Measurements from ENCODE around the gene LSM10. TPM values are rescaled to one million over a fixed set of nuclear protein-coding genes. Genes with fewer than 3 reads are reported as not detected.

Gene LSM10
- total RNA-seq, 2 donors from 2014 or later: 55.3 to 59.9 TPM

DNA sequence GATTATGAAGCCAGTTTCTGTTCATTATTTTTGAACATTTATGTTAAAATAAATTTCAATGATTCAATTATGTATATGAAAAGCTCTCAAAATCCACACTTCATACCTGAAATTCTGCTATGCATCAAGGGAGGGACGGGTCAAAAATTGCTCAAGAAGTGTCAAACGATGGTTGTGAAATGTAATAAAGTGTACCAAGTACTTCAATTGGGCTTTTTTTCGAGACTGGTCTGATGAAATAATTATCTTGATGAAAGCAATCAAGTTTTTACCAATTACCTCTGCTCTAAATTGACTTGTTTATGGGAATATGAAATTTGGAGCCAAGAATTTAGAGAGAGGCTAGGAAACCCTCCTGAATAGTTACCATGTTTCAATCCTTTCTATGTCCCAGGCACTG, 44.6 kb upstream of the LSM10 start:
- peaks cover 9% of the 10 kb centered on the region for H3K36me3 ChIP-seq
- H3K27me3 ChIP-seq: no peaks in the 10 kb centered on the region
- H3K9me3 ChIP-seq: no peaks in the 10 kb centered on the region
- TF ChIP-seq, protein P1, sequence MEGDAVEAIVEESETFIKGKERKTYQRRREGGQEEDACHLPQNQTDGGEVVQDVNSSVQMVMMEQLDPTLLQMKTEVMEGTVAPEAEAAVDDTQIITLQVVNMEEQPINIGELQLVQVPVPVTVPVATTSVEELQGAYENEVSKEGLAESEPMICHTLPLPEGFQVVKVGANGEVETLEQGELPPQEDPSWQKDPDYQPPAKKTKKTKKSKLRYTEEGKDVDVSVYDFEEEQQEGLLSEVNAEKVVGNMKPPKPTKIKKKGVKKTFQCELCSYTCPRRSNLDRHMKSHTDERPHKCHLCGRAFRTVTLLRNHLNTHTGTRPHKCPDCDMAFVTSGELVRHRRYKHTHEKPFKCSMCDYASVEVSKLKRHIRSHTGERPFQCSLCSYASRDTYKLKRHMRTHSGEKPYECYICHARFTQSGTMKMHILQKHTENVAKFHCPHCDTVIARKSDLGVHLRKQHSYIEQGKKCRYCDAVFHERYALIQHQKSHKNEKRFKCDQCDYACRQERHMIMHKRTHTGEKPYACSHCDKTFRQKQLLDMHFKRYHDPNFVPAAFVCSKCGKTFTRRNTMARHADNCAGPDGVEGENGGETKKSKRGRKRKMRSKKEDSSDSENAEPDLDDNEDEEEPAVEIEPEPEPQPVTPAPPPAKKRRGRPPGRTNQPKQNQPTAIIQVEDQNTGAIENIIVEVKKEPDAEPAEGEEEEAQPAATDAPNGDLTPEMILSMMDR (IDR thresholded peaks at IDR 0.05): no peak
- H3K4me1 ChIP-seq: no peaks in the 10 kb centered on the region
- no peak for DNase-seq (ENCODE audit: low spot score)
- H3K27ac ChIP-seq: no peak overlapping the region
- no peak overlapping the region for H3K4me3 ChIP-seq

DNA sequence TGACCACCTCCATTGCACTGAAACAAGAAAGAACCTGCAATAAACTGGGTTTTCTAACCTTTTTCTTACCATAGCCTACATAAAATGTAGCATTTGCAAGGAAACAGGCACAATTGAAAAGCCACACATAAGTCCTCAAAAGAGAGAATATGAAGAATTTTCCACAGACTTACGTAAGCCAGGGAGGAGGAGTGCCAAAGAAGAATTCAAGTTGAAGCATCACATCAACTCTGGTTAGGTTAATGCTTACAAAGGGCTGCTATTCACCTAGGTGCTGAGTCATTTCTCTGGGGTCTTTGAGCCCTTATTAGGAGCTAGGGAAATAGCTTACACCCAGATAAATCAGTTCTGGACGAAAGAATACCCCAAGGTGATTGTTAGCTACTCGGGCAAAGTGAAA, 42.9 kb upstream of the LSM10 start:
- Histone ChIP-seq H3K27me3 (no peaks in the 10 kb centered on the region), H3K36me3 (peaks cover 15% of the 10 kb centered on the region), H3K9me3 (no peaks in the 10 kb centered on the region), H3K4me3 (no peak overlapping the region), H3K27ac (no peak overlapping the region), H3K4me1 (no peaks in the 10 kb centered on the region)
- DNase-seq (ENCODE audit: low spot score): no peak
- TF ChIP-seq, protein P1 (IDR thresholded peaks at IDR 0.05): no peak

DNA sequence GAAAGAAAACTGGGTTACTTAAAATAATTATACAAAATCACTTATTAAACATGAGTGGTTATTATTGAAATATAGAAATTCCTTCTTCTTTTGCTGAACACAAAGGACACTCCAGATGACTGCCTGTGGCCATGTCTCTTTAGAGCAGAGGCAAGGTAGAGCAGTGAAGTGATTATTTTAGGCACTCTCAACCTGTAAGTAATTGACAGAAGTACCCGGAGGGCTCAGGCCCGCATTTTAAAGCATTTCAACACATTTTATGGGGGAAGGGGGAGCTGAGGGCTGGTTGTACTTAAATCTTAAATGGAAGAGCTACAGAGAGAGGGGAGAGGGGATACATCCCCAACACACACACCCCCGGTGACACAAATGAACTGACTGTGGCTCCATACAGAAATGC, 42.3 kb upstream of the LSM10 start:
- Histone ChIP-seq H3K27ac (no peak overlapping the region), H3K36me3 (peaks cover 15% of the 10 kb centered on the region), H3K4me1 (no peaks in the 10 kb centered on the region), H3K9me3 (no peaks in the 10 kb centered on the region), H3K27me3 (no peaks in the 10 kb centered on the region), H3K4me3 (no peak overlapping the region)
- DNase-seq (ENCODE audit: low spot score): no peak
- TF ChIP-seq, protein P1 (IDR thresholded peaks at IDR 0.05): no peak

DNA sequence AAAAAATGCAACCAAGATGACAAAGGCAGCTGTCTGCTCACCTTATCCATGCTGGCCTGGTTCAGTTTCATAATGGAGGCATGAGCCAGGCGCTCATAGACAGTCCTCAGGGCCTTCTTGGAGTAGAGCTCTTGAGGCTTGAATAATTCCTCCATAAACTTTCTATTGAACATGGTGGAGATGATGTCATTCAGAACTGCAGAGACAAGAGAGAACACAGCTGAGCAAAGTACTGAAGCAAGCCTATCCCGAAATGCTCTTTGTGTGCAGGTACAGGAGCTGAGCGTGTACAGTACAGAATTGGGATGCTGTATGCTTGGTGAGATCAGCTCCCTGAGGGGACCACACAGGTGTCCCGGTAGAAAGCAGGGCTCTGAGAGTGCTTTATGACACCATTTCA, 41.0 kb upstream of the LSM10 start:
- H3K4me3 ChIP-seq: no peak overlapping the region
- no peak for DNase-seq (ENCODE audit: low spot score)
- no peaks in the 10 kb centered on the region for H3K4me1 ChIP-seq
- no peaks in the 10 kb centered on the region for H3K9me3 ChIP-seq
- no peak overlapping the region for H3K27ac ChIP-seq
- TF ChIP-seq, protein P1 (IDR thresholded peaks at IDR 0.05): no peak
- peaks cover 15% of the 10 kb centered on the region for H3K36me3 ChIP-seq
- H3K27me3 ChIP-seq: no peaks in the 10 kb centered on the region

DNA sequence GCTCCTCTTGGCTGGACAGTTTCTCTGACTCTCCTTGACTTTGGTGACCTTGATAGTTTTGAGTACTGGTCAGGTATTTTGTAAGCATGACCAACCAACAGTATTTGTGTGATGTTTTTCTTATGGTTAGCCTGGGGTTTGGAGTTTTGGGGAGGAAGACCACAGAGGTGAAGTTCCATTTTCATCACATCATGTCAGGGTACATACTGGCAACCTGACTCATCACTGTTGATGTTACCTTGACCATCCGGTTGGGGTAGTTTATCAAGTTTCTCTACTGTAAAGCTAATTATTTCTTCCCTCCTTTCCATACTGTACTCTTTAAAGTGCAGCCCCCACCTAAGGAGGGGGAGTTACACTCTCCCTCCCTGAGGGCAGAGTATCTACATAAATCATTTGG, 39.1 kb upstream of the LSM10 start:
- no peak for DNase-seq (ENCODE audit: low spot score)
- H3K9me3 ChIP-seq: no peaks in the 10 kb centered on the region
- no peak overlapping the region for H3K27ac ChIP-seq
- H3K27me3 ChIP-seq: no peaks in the 10 kb centered on the region
- TF ChIP-seq, protein P1 (IDR thresholded peaks at IDR 0.05): no peak
- H3K36me3 ChIP-seq: peaks cover 19% of the 10 kb centered on the region
- H3K4me3 ChIP-seq: no peak overlapping the region
- no peaks in the 10 kb centered on the region for H3K4me1 ChIP-seq

DNA sequence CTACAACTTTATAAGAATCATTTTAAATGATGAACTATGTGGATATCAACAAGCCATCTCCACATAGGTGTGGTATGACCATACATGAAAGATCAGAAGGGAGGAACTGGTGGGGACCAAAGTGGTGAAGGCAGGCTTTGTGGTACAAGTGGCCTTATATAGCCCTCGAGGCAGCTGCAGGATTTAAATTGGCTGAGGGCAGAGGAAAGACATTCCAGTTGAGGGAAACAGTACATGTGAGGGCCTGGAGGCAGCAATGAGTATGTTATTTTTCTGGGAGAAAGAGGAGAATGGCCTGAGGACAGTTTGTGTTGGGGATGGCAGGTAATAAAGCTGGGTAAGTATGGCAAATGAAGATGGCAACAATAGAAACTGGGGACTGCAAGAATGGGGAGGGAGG, 35.4 kb upstream of the LSM10 start:
- Histone ChIP-seq H3K4me1 (no peaks in the 10 kb centered on the region), H3K4me3 (no peak overlapping the region), H3K36me3 (peaks cover 24% of the 10 kb centered on the region), H3K9me3 (no peaks in the 10 kb centered on the region), H3K27ac (no peak overlapping the region), H3K27me3 (no peaks in the 10 kb centered on the region)
- TF ChIP-seq, protein P1 (IDR thresholded peaks at IDR 0.05): no peak
- DNase-seq (ENCODE audit: low spot score): no peak

All from right atrium auricular region (tissue), 2 donors.